ENCODE results near the gene ADAMTS14. TPM values are rescaled to one million over a fixed set of nuclear protein-coding genes. Genes with fewer than 3 reads are reported as not detected.

The ADAMTS14 gene
- total RNA-seq, 1 experiment from 2014 or later, result 1.9 TPM

- Histone ChIP-seq H3F3A (ENCODE audit: insufficient read depth, low read depth) (no peaks in the 10 kb centered on the region), H3K79me2 (ENCODE audit: low read depth) (no peaks in the 10 kb centered on the region), H3K4me1 (replicated peaks; ENCODE audit: insufficient read depth) (no peaks in the 10 kb centered on the region), H3K27ac (no peak overlapping the region), H3K4me2 (no peak overlapping the region), H3K27me3 (ENCODE audit: insufficient read depth, low read depth) (no peaks in the 10 kb centered on the region), H4K20me1 (ENCODE audit: insufficient read depth) (no peaks in the 10 kb centered on the region), H3K9me2 (ENCODE audit: insufficient read depth) (no peaks in the 10 kb centered on the region), H3K36me3 (ENCODE audit: low read depth) (no peaks in the 10 kb centered on the region), H3K4me3 (no peak overlapping the region), H2AFZ (no peak overlapping the region), H3K9me3 (ENCODE audit: insufficient read depth, low read depth) (no peaks in the 10 kb centered on the region)
- no peak for TF ChIP-seq EZH2 (IDR thresholded peaks at IDR 0.05; ENCODE audit: low read depth)
- TF ChIP-seq, protein P1, sequence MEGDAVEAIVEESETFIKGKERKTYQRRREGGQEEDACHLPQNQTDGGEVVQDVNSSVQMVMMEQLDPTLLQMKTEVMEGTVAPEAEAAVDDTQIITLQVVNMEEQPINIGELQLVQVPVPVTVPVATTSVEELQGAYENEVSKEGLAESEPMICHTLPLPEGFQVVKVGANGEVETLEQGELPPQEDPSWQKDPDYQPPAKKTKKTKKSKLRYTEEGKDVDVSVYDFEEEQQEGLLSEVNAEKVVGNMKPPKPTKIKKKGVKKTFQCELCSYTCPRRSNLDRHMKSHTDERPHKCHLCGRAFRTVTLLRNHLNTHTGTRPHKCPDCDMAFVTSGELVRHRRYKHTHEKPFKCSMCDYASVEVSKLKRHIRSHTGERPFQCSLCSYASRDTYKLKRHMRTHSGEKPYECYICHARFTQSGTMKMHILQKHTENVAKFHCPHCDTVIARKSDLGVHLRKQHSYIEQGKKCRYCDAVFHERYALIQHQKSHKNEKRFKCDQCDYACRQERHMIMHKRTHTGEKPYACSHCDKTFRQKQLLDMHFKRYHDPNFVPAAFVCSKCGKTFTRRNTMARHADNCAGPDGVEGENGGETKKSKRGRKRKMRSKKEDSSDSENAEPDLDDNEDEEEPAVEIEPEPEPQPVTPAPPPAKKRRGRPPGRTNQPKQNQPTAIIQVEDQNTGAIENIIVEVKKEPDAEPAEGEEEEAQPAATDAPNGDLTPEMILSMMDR (conservative IDR thresholded peaks at IDR 0.05), result no peak
- no peak for DNase-seq
- intact Hi-C loops (cut with micrococcal nuclease; ENCODE audit: unreplicated experiment), result no loop called here
- no TSS peak for BruUV-seq (replicated peaks)
- POLR2A ChIA-PET (ENCODE audit: unreplicated experiment), result no interaction called here
- CTCF ChIA-PET, result no interaction called here
These were observed 79.7 kb downstream of the ADAMTS14 start for GRCh38 chr10:70751991-70752390.

DNA sequence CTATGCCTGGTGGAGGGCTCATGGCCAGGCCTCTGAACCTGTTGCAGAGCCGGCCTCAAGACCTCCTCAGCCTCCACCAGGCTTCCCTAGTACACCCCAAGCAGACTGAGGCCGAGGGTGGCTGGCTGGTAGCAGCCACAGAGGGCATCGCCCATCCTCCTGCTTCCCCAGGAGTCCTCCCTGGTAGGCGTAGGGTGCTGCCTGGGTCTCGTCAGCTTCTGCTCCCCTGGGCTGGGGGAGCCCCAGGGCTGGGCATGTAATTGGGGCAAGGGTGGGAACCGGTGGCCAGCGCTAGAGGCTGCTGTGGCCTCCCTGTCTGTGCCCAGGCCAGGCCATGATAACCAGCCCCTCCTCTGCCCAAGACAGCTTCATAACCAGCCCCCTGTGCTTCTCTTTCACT is 80.3 kb downstream of the ADAMTS14 start:
- ChIA-PET POLR2A (ENCODE audit: unreplicated experiment) (no interaction called here), CTCF (no interaction called here)
- no peak for DNase-seq
- Histone ChIP-seq H3K36me3 (ENCODE audit: low read depth) (no peaks in the 10 kb centered on the region), H3F3A (ENCODE audit: insufficient read depth, low read depth) (no peaks in the 10 kb centered on the region), H3K4me3 (no peak overlapping the region), H3K9me3 (ENCODE audit: insufficient read depth, low read depth) (no peaks in the 10 kb centered on the region), H3K79me2 (ENCODE audit: low read depth) (no peaks in the 10 kb centered on the region), H3K27me3 (ENCODE audit: insufficient read depth, low read depth) (no peaks in the 10 kb centered on the region), H3K9me2 (ENCODE audit: insufficient read depth) (no peaks in the 10 kb centered on the region), H4K20me1 (ENCODE audit: insufficient read depth) (no peaks in the 10 kb centered on the region), H3K27ac (no peak overlapping the region), H3K4me2 (no peak overlapping the region), H2AFZ (no peak overlapping the region), H3K4me1 (replicated peaks; ENCODE audit: insufficient read depth) (no peaks in the 10 kb centered on the region)
- TF ChIP-seq, protein P1 (conservative IDR thresholded peaks at IDR 0.05), result no peak
- no peak for TF ChIP-seq EZH2 (IDR thresholded peaks at IDR 0.05; ENCODE audit: low read depth)
- intact Hi-C loops (cut with micrococcal nuclease; ENCODE audit: unreplicated experiment), result no loop called here
- BruUV-seq (replicated peaks), result no TSS peak

- intact Hi-C loops (cut with micrococcal nuclease; ENCODE audit: unreplicated experiment), result no loop called here
- CTCF ChIA-PET, result no interaction called here
- BruUV-seq (replicated peaks), result no TSS peak
These were observed 80.8 kb downstream of the ADAMTS14 start for GRCh38 chr10:70753026-70753663.

More at GRCh38 chr10:70753026-70753663, 80.8 kb downstream of the ADAMTS14 start:
- Histone ChIP-seq H2AFZ (no peak overlapping the region), H3K9me3 (ENCODE audit: insufficient read depth, low read depth) (no peaks in the 10 kb centered on the region), H3K4me2 (no peak overlapping the region), H3K9me2 (ENCODE audit: insufficient read depth) (no peaks in the 10 kb centered on the region), H3F3A (ENCODE audit: insufficient read depth, low read depth) (no peaks in the 10 kb centered on the region), H3K4me3 (no peak overlapping the region), H3K79me2 (ENCODE audit: low read depth) (no peaks in the 10 kb centered on the region), H3K4me1 (replicated peaks; ENCODE audit: insufficient read depth) (no peaks in the 10 kb centered on the region), H3K27ac (no peak overlapping the region), H3K27me3 (ENCODE audit: insufficient read depth, low read depth) (no peaks in the 10 kb centered on the region), H3K36me3 (ENCODE audit: low read depth) (no peaks in the 10 kb centered on the region), H4K20me1 (ENCODE audit: insufficient read depth) (no peaks in the 10 kb centered on the region)
- no peak for DNase-seq
- POLR2A ChIA-PET (ENCODE audit: unreplicated experiment), result no interaction called here
- TF ChIP-seq, protein P1 (conservative IDR thresholded peaks at IDR 0.05), result no peak
- TF ChIP-seq EZH2 (IDR thresholded peaks at IDR 0.05; ENCODE audit: low read depth), result no peak
